DMS79 treated with DMSO at 0.1 percent for 48 hours (cell line): ENCODE measurements around the gene TMEM19.
A peak's percentile ranks its signal among the peaks of the same experiment; 100 is the strongest.

Experiments used
- DNase-seq: peaks from one replicate; lab custom pipeline; 2025; lab: John Stamatoyannopoulos, UW

TMEM19 gene

DNA sequence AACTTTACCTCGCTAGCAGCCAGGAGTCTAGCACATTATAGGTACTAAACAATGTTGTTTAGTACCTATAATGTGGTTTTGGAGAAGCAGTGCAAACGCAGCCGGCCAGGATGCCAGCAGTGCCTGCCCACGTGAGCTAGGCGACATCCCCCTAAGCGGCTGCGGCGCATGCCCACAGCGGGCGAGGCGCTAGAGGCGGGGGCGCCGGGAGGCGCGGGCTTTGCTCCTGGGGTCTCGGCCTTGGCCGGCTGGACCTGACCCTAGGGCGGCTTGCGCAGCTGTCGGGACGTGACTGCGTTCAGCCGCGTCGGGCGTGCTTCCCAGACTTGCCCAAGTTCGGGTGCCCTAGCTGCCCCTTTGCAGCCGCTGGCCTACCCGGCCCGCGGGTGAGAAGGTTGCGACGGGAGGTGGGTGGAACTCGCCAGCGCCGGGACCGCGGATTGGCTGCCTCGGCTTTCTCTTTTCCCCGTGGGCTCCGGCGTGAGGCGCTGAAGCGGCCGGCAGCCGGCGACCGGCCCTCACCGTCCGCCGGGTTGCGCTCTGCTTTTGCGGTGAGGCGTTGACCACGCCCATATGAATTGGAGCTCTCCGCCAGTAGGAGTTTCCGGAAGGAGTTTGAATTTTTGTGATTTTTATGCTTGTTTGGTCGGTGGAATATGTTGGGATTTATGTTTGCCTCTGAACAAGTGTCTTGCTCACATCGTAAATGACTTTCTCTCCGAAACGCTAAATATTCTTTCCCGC is at the start of gene TMEM19:
Gene TMEM19 (plus strand): TSS at position 169 of the 744 bp plus-strand sequence. CDS start 599 bp downstream, outside the sequence.
- peak; percentile 50 for DNase-seq

DNA sequence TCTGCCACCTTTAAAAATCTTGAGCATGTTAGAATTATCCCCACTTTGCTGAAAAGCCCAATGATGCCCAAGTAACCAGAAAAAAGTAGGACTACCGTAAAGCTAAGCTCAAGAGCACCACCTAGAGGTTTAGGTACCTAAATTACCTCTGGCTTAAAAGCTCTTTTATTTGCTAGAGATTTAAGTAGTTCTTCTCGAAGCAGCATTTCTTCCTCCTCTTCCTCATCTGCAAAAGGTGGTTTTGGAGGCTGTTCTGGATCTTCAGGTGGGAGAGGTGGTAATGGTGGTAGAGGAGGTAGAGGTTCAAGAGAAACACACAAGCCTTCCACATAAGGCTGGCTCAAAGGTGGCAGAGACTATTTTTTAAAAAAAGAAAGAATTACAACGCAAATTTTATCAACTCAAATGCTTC is 49.2 kb upstream of the TMEM19 start:
- DNase-seq = peak; percentile 4

DNA sequence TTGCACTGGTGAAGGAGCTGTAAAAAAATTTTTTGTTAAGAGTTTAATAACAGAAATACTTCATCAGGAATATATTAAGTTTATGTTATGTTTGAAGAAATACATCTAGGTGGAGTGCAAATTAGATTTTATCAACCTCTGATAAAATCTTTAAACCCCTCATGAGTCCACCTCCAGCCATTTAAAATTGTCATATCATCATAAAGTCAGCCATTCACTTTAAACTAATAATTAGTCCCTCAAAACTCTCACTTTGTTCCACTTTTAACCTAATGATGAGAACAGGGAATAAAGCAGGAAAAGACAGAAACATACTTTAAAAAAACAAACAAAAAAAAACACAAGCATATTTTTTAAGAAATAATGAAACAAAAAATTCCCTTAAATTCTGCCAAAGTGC is 47.4 kb upstream of the TMEM19 start:
- DNase-seq = no peak

DNA sequence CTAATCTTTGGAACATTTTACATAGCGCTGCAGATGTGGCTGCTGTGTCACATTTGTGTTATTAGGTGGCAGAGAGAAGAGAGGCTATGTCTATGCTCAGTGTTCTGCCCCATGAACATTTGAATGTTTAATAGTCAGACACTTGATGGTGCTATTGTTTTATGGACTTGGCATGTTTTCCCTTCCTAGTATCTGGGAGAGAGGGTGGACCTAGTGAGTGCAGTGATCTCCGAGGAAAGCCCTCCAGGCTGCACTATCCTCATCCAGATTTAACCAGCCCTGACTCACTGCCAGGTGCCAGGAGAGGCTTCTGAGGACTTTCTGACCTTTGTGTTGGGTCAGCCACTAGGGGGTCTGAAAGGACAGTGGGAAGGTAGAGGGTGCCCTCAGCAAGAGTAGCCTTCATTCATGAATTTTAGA is 46.5 kb upstream of the TMEM19 start:
- DNase-seq = peak; percentile 10

DNA sequence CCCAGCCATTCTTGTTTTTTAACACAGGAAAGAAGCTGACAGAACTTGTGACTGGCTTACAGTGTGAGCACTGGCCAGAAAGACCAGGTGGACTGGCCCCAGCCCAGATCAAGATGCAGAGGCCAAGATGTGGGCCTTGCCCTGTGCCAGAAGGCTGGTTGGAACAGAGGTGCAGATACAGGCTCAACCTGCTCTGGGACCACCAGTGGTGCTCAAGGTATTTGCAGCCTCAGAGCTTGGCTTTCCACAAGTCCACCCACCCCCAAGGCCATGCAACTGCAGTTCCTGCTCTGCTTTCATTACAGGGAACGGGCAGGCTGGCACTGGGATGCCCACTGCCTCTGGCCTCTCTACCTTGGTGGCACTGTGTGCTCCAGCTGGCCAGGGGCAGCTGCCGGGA is 45.6 kb upstream of the TMEM19 start:
- DNase-seq = no peak

DNA sequence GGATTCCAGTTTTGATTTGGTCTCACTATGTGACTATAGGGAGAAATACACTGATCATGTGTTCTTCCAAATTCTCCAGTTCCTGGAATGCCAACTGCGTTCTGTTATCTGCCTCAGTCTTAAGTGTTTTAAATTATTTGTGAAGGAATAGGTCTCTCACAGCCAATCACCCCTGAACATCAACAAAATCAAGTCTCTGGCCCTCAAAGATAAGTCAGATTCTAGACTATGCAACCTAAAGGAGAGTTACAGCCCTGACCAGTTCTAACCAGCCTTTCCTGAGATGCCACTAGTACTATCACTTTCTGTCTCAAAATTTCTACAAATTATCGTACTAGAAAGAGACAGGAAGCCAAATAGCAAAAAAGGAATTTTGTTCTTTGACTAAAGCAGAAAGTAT is 44.5 kb upstream of the TMEM19 start:
- DNase-seq = no peak

DNA sequence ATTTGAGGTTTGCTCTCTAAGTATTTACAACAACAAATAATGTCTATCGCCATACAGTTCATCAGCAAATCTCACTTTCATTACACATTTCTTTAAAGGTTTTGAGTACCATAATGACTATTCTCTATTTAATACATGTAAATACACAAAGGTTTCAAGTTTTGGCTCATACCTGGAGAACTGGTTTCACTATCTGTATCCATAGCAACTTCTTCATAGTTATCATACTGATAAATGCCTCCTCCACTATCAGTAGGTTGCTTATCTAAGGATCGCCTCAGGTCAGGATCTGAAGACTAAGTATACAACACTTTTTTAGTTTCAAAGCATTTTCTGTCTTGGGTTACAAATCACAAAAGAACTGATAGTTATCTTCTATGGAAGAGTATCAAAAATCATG is 43.6 kb upstream of the TMEM19 start:
- no peak for DNase-seq

DNA sequence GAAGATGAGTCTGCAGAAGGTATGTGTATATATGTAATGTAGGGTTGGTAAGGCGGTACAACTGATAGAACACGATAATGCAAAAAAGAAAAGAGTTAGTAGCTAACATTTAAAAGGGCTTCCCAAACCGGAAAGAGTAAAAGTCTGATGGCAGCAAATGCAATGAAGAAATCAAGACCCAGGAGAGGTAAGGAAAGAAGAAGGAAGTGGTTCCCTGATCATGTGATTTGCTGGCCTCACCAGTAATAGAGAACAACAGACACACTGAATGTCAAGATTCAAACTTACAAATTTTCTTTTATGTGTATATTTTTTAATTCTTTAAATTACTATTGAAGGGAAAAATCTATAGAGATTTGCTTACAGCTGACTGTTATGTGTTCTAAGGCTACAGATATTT is 40.6 kb upstream of the TMEM19 start:
- DNase-seq = no peak

DNA sequence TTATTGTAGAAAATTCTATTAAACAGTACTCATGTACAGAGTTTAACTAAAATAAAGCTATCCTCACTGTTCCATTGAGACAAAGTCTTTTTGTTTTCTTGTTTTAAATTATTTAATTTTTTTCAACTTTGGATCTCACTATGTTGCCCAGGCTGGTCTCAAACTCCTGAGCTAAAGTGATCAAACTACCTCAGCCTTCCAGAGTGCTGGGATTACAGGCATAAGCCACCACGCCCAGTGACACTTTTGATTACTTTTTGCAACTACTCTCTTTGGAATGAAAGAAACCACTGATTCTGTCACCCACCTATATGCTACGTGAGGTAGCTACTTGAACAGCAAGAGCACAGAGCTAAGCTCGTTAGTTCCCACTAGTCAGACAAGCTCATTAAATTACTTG is 39.4 kb upstream of the TMEM19 start:
- no peak for DNase-seq

DNA sequence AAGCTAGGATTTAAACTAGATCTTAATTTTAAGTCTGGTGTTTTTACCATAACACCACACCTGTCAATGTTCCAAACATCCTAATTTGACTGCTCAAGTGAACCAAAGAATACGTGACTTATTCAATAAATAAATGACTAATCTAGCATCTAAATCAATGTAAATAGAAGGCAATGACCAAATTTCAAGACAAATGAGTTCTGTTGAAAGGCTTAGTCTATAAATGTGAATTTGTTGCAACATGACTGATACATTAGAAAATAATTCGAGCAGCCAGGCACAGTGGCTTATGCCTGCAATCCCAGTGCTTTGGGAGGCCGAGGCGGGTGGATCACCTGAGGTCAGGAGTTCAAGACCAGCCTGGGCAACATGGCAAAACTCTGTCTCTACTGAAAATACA is 37.3 kb upstream of the TMEM19 start:
- DNase-seq = no peak

DNA sequence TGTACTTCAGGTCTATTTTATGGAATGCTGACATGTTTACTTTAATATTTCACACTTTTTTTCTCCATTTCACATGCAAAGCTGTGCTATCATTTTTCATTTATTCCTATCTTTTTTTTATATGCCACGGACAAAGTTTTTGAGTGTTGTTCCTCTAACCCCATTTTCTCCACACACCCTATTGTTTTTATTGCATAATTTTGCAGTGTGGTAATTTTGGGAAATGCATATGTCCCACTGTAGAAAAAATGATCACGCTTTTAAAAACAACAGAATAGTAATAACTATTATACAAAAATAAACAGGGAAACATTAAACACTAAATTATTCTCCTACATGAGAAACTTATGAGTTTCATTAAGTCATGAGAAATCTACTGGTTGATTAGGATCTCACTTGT is 36.5 kb upstream of the TMEM19 start:
- DNase-seq = no peak

DNA sequence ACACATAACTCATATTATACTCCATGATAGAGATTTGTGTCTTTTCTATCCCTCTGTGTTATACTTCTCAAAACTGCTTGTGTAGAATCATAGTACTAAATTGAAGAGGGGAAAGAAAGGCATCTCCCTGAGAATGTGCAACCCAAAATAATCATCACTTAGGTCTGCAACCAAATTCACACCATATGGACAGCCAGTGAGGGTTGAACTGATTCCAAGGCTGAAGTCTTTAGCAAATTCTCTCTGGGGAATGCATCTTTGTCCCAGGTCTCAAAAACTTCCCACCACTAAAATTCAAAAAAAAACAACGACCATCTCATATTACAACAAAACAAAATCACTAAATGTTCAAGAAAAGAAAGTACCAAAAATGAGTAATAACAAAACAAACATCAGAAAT is 33.2 kb upstream of the TMEM19 start:
- no peak for DNase-seq

DNA sequence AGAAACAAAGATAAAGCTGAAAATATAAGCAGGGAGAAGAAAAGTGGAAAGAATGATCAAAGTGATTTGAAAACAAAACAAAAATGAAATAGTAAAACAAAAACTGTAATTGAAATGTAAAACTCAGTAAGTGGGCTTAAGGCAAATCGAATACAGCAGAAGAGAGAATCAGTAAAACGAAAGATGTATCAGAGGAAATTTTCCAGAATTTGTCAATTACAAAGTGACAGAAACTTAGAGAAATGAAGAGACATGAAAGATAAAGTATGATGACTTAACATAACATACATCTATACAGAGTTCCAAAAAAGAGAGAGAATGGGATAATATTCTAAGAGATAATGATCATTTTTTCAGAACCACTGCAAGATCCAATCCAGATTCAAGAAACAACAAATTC is 32.7 kb upstream of the TMEM19 start:
- DNase-seq = no peak

DNA sequence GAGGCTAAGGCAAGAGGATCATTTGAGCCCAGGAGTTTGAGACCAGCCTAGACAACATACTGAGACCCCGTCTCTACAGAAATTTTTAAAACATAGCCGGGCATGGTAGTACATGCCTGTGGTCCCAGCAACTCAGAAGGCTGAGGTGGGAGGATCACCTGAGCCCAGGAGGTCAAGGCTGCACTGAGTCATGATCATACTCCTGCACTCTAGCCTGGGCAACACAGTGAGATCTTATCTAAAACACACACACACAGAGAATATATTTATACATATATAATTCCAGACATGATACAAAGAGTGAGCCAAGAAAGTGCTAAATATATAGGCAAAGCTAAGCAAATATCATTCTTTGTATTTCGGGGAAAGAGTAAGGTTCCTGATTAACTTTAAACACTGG is 31.7 kb upstream of the TMEM19 start:
- no peak for DNase-seq

DNA sequence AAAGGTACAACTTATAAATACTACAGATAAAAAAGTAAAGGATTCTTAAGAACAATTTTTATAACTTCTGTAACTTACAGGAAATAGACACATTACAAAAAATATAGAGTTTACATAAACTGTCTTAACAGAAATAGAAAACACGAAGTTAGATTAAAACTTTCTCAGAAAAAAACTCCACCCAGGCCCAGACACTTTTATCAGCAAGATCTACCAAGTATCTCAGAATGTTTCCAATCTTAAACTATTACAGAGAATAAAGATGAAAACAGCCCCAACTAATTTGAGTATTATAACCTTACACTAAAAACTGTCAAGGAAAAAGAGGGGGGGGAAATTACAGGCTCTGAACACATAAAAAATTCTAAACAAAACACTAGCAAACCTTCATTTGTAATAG is 30.4 kb upstream of the TMEM19 start:
- no peak for DNase-seq

DNA sequence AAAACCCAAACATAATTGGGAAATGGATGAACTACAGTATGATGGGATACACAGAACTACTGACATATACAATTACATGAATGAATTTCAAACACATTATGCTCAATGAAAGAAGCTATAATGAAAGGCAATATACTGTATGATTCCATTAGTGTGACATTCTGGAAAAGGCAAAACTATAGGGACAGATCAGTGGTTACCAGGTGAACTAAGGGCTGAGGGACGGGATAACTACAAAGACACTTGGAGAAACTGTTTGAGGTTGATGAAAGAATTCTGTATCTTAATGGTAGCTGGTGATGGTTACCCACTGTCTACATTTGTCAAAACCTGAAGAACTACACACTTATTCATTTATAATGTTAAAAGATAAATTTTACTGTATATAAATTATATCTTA is 30.0 kb upstream of the TMEM19 start:
- no peak for DNase-seq

DNA sequence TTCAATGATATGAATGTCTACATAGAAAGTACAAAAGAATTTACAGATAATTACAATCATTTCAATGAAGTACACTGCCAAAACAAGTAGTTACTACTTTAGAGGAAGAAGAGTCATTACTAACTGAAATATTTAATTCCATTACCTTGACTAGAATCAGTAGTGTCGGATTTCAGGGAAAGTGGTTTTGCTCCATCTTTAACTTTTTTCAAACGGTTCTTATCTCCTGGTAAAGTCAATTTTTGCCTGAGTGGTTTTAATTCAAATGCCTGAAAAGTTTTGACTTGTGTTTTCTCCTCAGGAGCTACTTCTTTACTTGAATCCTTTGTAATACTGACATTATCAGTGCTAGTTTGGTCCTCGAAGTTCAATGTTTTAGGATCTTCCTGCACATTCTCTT is 29.1 kb upstream of the TMEM19 start:
- DNase-seq = no peak

DNA sequence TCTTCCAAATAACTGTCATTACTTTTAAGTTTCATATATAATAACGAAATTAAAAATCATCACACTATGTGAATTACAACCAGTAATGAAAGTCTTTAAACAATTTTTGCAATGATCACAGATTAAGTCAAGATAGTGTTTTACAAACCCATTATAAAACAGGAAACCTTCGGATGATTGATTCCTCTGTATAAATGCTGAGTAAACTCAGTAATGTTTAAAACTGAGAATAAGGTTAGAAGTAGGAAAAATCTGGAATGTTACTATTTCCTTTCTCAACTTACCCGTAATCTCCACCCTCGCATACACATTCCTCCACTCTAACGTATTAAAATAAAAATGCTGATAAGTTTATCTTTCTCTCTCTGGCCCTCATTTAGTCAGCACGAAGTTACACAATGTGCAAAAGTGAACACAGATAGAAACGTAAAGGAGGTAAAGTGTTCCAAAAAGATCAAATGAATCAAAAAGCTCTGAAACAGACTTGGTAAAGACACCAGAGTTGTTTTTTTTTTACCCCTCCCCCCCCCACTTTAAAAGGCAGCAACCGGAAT is 23.8 kb upstream of the TMEM19 start:
- no peak for DNase-seq

DNA sequence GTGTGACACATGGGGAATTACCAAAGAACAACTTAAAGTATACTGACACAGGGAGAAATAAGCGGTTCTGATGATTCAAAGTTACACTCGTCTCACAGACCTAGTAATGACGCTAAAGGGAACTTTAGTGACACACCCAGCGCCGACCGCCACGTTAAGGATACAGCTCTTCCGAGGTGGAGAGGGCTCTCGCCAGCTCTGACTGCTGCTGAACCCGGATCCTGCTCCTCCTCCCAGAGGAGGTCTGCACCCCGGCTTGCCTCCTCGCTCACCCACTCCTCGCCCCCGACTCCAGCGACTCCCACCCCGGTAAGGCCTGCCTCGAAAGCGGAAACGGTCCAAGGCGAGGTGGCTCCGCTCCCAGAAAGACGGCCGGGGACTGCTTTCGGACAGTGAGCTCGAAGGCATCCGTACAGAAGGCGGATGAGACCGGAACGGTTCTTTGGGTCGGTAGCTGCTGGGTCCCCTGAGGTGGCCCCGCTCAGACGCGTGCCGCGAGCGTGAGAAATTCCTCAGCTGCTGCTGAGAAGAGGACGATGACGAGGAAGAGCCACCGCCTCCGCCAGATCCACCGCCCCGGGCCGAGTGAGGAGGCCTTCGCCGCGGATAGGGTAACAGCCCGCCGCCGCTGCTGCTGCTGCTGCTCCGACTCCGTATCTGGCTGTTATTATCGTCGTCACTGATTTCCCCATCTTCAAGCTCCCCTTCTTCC is 22.9 kb upstream of the TMEM19 start:
- peak; percentile 6 for DNase-seq

DNA sequence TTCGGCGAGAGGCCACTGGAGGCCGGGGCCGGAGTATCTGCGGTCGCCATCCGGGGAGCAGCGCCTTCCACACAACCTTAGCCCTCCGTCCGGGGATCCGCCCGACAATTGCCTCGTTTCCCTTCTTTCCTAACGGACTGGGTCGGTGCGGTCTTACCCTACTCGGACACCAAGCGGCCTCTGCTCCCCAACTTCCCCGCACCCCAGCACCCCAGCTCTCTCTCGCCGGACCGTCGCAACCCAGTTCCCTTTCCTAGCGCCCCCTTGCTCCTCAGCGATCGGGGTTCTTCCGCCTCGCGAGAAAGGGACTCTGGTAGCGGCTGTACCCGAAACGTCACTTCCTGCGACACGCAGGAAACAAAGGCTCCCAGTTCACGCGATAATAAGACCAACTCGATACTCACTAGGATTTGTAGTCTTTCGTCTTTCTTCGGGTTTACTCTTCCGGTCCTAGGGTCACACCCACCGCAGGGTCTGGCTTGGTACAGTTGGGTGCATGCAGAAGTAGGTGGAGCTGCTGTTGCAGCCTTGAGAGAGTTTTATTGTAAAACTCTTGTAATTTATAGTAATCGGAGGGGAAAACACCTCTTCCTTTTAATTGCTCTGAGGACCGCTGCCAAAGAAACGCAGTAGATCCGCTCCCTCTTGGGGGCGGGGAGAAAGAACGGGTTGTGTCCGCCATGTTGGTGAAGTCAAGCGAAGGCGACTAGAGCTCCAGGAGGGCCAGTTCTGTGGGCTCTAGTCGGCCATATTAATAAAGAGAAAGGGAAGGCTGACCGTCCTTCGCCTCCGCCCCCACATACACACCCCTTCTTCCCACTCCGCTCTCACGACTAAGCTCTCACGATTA is 22.1 kb upstream of the TMEM19 start, which contains the start of the genes THAP2 and ZFC3H1:
Gene THAP2 (plus strand): TSS at position 741 of the 850 bp plus-strand sequence. CDS start 209 bp downstream, outside the sequence.
Gene ZFC3H1 (minus strand): TSS at position 288 of the 850 bp plus-strand sequence. CDS start 238 bp downstream, at position 50.
- DNase-seq = peak; percentile 88

DNA sequence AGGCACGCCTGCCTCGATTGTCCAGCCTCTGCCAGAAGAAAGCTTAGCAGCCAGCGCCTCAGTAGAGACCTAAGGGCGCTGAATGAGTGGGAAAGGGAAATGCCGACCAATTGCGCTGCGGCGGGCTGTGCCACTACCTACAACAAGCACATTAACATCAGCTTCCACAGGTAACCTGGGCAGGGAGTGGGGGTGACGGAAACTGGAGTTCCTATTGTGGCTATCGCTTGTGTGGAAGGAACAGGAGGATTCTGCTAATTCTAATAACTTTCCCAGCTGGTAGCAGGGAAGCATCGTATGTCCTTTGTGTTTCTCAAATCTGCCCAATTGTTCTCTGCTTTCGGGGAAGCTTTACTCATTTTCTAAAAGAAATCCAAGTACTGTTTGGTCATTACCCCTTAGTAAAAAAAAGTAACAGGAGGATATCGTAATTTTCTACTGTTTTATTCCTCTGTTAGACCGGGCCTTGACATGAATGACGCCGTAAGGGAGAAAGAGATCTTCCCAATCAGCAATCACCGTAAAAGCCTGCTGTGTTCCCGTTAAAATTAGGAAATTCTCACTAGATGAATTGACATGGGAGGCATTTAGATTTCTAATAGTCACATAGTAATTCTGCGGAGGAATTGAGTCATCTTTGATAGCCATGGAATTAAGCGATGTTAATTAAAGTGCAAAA is 21.3 kb upstream of the TMEM19 start:
- no peak for DNase-seq

DNA sequence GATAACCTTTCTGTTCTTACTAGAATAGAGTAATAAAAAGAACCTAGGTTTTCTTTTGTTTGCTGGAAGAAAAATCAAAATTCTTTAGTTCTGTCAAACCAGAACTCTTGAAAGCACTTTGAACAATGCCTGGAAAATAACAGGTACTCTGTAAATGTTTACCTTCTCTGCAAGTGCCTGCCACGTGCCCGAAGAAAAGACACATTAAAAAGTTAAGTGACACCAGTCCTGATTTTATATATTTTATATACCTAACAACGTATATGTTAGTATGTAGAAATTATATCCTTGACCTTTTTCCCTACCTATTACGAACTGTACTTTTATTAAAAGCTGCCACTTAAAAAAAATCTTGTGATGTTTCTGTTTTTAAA is 20.8 kb upstream of the TMEM19 start:
- DNase-seq = no peak
